NCI-H510A treated with DMSO at 0.1 percent for 48 hours (cell line): ENCODE results near the gene IRF3.
A peak's percentile ranks its signal among the peaks of the same experiment; 100 is the strongest.

Source experiments
- DNase-seq: peaks from one replicate; lab custom pipeline; 2025; lab: John Stamatoyannopoulos, UW

The IRF3 gene

GRCh38 chr19:49666120-49666444 is 425 bp upstream of the IRF3 start:
- no peak for DNase-seq

GRCh38 chr19:49665036-49665350 is 664 bp downstream of the IRF3 start:
- DNase-seq: no peak

GRCh38 chr19:49664171-49665035 is 1.3 kb downstream of the IRF3 start:
- DNase-seq: peak; percentile 94

- DNase-seq: no peak
Observed at GRCh38 chr19:49663224-49663623, 2.4 kb downstream of the IRF3 start.

GRCh38 chr19:49662011-49662410 is 3.6 kb downstream of the IRF3 start:
- no peak for DNase-seq

GRCh38 chr19:49660338-49660961 is 5.2 kb downstream of the IRF3 start:
- no peak for DNase-seq

- no peak for DNase-seq
Observed at GRCh38 chr19:49658566-49659442, 6.9 kb downstream of the IRF3 start.

GRCh38 chr19:49658139-49658517 is 7.5 kb downstream of the IRF3 start:
- DNase-seq: no peak

GRCh38 chr19:49657493-49658138 is 8.0 kb downstream of the IRF3 start:
- DNase-seq: no peak

GRCh38 chr19:49656456-49657109 is 9.1 kb downstream of the IRF3 start:
- DNase-seq: no peak

GRCh38 chr19:49655570-49656455 is 9.8 kb downstream of the IRF3 start:
- no peak for DNase-seq

- DNase-seq: no peak
Observed at GRCh38 chr19:49654581-49654980, 11.1 kb downstream of the IRF3 start.

GRCh38 chr19:49653466-49653806 is 12.2 kb downstream of the IRF3 start:
- DNase-seq: no peak

GRCh38 chr19:49652551-49653465 is 12.8 kb downstream of the IRF3 start:
- no peak for DNase-seq

- no peak for DNase-seq
Observed at GRCh38 chr19:49651820-49652550, 13.7 kb downstream of the IRF3 start.

GRCh38 chr19:49651029-49651819 is 14.4 kb downstream of the IRF3 start:
- no peak for DNase-seq

GRCh38 chr19:49646586-49646985 is 19.1 kb downstream of the IRF3 start:
- no peak for DNase-seq

- no peak for DNase-seq
Observed at GRCh38 chr19:49645995-49646394, 19.7 kb downstream of the IRF3 start.
